ENCODE measurements around the gene RAB5B. TPM values are rescaled to one million over a fixed set of nuclear protein-coding genes. Genes with fewer than 3 reads are reported as not detected.

RAB5B gene
- total RNA-seq, 1 experiment from 2014 or later: 48.4 TPM

- Histone ChIP-seq H2AFZ (ENCODE audit: low read length) (no peak overlapping the region), H3K4ac (ENCODE audit: low read depth, low read length) (no peak overlapping the region), H2BK20ac (ENCODE audit: low read depth, low read length, poor library complexity, severe bottlenecking) (no peak overlapping the region), H3K79me1 (ENCODE audit: insufficient read depth, low read depth, low read length, poor library complexity, severe bottlenecking) (peaks cover 3% of the 10 kb centered on the region), H3K23me2 (ENCODE audit: insufficient read length, low read depth, low read length, poor library complexity, severe bottlenecking) (peaks cover 6% of the 10 kb centered on the region), H3K27me3 (ENCODE audit: insufficient read depth, low read length) (no peaks in the 10 kb centered on the region), H3K9ac (ENCODE audit: extremely low read depth, insufficient read length, low read length) (peak overlapping the region; percentile 76), H4K5ac (ENCODE audit: insufficient read length, low read depth, low read length) (no peak overlapping the region), H2BK12ac (ENCODE audit: insufficient read length, low read depth, low read length) (no peak overlapping the region), H3K9me3 (ENCODE audit: control insufficient read depth, low read depth, low read length) (no peaks in the 10 kb centered on the region), H2BK5ac (ENCODE audit: insufficient read length, low read length) (no peak overlapping the region), H3K56ac (ENCODE audit: insufficient read length, low read depth, low read length) (no peak overlapping the region), H4K20me1 (ENCODE audit: control insufficient read depth, insufficient read depth, insufficient read length) (no peaks in the 10 kb centered on the region), H3K79me2 (ENCODE audit: insufficient read depth, low read length) (peaks cover 14% of the 10 kb centered on the region; the same call in 1 of the 2 replicates), H2AK5ac (ENCODE audit: insufficient read length, low read length) (no peak overlapping the region), H4K91ac (ENCODE audit: insufficient read length, low read depth, low read length) (no peak overlapping the region), H3K18ac (ENCODE audit: insufficient read length, low read depth, low read length) (no peak overlapping the region), H3K14ac (ENCODE audit: insufficient read depth, low read length) (0 out of 2 replicates have a peak overlapping the region, but pooled peaks have one; percentile 43), H2BK15ac (ENCODE audit: low read depth, low read length) (no peak overlapping the region), H3K27ac (ENCODE audit: insufficient read length, low read depth, low read length) (no peak overlapping the region), H3K4me2 (ENCODE audit: insufficient read depth, insufficient read length, low read length) (peak overlapping the region; percentile 71), H3K4me1 (ENCODE audit: insufficient read depth, low read length) (no peaks in the 10 kb centered on the region; the same call in 1 of the 2 replicates), H3K23ac (ENCODE audit: insufficient read length, low read depth, low read length) (no peak overlapping the region), H4K8ac (replicated peaks; ENCODE audit: insufficient read length, low read depth, low read length) (no peak overlapping the region), H2BK120ac (ENCODE audit: low read depth, low read length, poor library complexity, severe bottlenecking) (no peak overlapping the region), H3T11ph (ENCODE audit: low read length) (no peak overlapping the region)
- WGBS (ENCODE audit: extremely low coverage, insufficient read length, low lambda C conversion rate): no CpG with 5 or more reads among the region's 15 CpGs
- Mint-ChIP-seq H3K27me3 (ENCODE audit: low read depth) (no peaks in the 10 kb centered on the region), H3K36me3 (ENCODE audit: insufficient read depth in 1 of 3, low read depth in 3 of 3) (peaks cover 15 to 49% (median 44%) of the 10 kb centered on the region in 3 experiments; a peak in 6 of 7 replicates), H3K9me3 (no peaks in the 10 kb centered on the region), H3K4me1 (peaks cover 6 to 8% of the 10 kb centered on the region in 2 experiments; a peak in 2 of 4 replicates), H3K27ac (no peak overlapping the region), H3K4me3 (no peak overlapping the region)
- no peak for TF ChIP-seq CTCF (conservative IDR thresholded peaks at IDR 0.05)
- DNase-seq: no peak
Observed at GRCh38 chr12:55974308-55974730, 441 bp downstream of the RAB5B start.
